Stimulated activated CD8-positive, alpha-beta memory T cell treated with anti-CD3 and anti-CD28 coated beads, Interleukin-4, amount 100 ng/mL, for 1 hour (primary cell): Measurements from ENCODE around the gene TNFRSF13B.

Experiments
- DNase-seq, 2 donors: peaks; one replicate each; pipeline ENCODE4 v3.0.0-alpha.2; 2020; ENCODE audit warnings: low read depth in 2 of 2, low spot score in 1 of 2

TNFRSF13B gene

GRCh38 chr17:16939606-16940115 is 32.3 kb downstream of the TNFRSF13B start:
- no peak for DNase-seq

- no peak for DNase-seq
Observed at GRCh38 chr17:16939208-16939576, 32.7 kb downstream of the TNFRSF13B start.

GRCh38 chr17:16938496-16939207 is 33.3 kb downstream of the TNFRSF13B start:
- no peak for DNase-seq

GRCh38 chr17:16938031-16938430 is 33.9 kb downstream of the TNFRSF13B start:
- no peak for DNase-seq

- DNase-seq: no peak
Observed at GRCh38 chr17:16937431-16937830, 34.5 kb downstream of the TNFRSF13B start.

- DNase-seq: no peak
Observed at GRCh38 chr17:16936536-16937310, 35.2 kb downstream of the TNFRSF13B start.

GRCh38 chr17:16935786-16936185 is 36.1 kb downstream of the TNFRSF13B start:
- no peak for DNase-seq

GRCh38 chr17:16935241-16935663 is 36.7 kb downstream of the TNFRSF13B start:
- no peak for DNase-seq

- no peak for DNase-seq
Observed at GRCh38 chr17:16934836-16935235, 37.1 kb downstream of the TNFRSF13B start.

- DNase-seq: no peak
Observed at GRCh38 chr17:16934133-16934795, 37.7 kb downstream of the TNFRSF13B start.

- no peak for DNase-seq
Observed at GRCh38 chr17:16933317-16934132, 38.4 kb downstream of the TNFRSF13B start.

GRCh38 chr17:16932611-16933010 is 39.3 kb downstream of the TNFRSF13B start:
- no peak for DNase-seq

- no peak for DNase-seq
Observed at GRCh38 chr17:16932156-16932555, 39.8 kb downstream of the TNFRSF13B start.

- no peak for DNase-seq
Observed at GRCh38 chr17:16931318-16932060, 40.4 kb downstream of the TNFRSF13B start.

- DNase-seq: no peak
Observed at GRCh38 chr17:16930571-16931317, 41.2 kb downstream of the TNFRSF13B start.

- no peak for DNase-seq
Observed at GRCh38 chr17:16929757-16930520, 42.0 kb downstream of the TNFRSF13B start.

GRCh38 chr17:16929035-16929680 is 42.8 kb downstream of the TNFRSF13B start:
- DNase-seq: no peak

- no peak for DNase-seq
Observed at GRCh38 chr17:16928406-16929034, 43.4 kb downstream of the TNFRSF13B start.
